ENCODE results near the gene YOD1. TPM values are rescaled to one million over a fixed set of nuclear protein-coding genes. Genes with fewer than 3 reads are reported as not detected.
A peak's percentile ranks its signal among the peaks of the same experiment; 100 is the strongest.

Gene YOD1
- total RNA-seq, 1 experiment from 2014 or later = 3.9 TPM

DNA sequence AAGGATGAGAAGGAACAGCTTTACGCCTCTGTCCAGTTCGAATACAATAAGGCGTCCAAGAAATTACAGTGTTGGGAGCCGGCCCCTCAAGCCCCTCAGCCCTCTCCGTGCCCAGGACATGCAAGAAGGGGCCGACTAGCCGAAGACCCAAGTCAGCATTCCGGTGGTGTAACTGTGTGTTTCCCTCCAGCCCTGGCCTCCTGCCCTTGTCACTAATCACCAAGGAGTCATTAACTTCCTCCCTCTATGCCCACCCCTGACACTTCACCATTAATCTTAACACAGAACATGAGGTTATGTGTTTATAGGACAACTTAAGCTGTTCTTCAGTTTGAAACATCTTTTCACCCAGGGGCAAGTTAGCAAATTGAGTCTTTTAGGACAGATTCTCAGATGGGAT is 21.2 kb upstream of the YOD1 start:
- no peak for DNase-seq (ENCODE audit: low spot score)

DNA sequence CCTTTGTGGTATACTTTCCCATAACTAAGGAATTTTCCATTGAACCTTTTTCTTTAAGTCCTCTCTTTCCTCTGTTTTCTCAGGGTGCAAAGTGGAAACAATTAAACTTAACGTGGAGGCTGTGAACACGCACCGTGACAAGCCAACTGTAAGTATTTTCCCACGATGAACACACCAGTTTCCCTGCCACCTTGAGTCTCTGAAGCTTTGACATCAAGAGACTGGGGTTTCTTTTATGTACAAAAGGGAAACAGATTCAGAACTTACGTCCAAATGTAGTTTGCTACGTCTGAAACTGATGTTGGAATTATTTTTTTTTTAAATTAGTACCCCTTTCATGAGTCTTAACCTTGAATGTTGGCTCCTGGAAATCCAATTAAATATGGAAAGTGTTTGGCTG is 20.4 kb upstream of the YOD1 start:
- no peak for DNase-seq (ENCODE audit: low spot score)

DNA sequence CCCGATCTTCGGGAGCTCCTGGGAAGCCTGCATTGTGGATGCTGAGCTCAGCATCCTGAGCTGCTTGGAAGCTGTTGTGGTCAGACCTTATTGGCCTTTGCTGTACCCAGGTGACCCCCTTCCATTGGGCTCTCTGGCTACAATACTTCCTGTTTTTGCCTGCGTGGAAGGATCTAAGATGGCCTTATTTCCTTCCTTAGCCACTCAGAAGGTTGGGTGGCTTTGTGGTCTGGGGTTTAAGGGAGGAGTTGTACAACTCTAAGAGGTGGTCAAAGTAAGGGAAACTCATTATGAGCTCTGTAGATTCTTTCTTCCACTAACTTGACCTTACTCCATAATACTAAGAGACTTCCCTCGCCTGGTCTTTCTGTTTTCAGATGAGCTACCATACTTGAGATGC is 19.8 kb upstream of the YOD1 start:
- DNase-seq (ENCODE audit: low spot score) = no peak

DNA sequence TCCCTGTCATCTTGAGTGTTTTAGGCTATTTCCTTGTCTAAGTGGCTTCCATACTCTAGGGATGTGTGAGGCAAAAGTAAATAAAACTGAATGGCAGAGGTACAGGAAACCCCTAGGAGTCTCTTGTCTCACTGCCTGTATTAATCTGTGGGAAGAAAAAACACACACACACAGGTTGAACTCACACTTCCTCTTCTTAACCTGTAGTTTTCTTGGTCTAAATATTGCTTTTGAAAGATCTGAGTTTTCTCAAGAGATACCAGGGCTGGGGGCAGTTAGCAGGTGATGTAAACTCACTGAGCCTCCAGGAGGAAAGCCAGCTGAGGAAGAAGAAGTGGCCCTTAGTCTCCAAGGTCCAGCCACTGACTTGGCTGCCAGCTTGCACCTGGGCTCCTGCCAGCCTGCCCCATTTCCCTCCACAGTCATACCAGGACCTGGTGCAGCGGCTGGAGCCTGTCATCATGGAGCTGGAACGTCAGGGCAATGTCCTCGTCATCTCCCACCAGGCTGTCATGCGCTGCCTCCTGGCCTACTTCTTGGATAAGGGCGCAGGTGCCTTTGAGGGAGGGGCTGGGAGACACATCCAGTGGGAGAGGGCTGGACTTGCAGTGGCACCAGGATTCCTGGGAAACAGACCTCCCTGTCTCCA is 19.0 kb upstream of the YOD1 start:
- DNase-seq (ENCODE audit: low spot score) = no peak

- DNase-seq (ENCODE audit: low spot score) = no peak
Observed at GRCh38 chr1:207069061-207069460, 18.1 kb upstream of the YOD1 start.

- DNase-seq (ENCODE audit: low spot score) = no peak
Observed at GRCh38 chr1:207067665-207068064, 16.7 kb upstream of the YOD1 start.

GRCh38 chr1:207067185-207067584 is 16.2 kb upstream of the YOD1 start:
- no peak for DNase-seq (ENCODE audit: low spot score)

GRCh38 chr1:207064561-207064960 is 13.6 kb upstream of the YOD1 start:
- DNase-seq (ENCODE audit: low spot score) = no peak

DNA sequence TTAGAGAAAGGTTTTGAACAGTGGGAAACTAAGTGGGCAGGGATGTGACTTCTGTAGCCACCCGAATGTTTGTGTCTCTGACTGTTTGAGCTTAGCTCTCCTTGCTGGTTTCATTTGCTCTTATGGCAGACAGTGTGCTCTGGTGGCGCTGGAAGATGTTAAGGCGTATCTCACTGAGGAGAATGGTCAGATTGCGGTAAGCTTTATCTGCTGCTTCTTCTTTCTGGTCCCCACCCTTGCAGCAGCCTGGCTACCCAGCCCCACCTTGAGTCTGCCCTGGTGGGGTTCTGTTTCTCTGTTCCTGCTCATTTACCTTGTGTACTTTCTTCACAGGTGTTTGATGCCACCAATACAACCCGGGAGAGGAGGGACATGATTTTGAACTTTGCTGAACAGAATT is 12.0 kb upstream of the YOD1 start:
- no peak for DNase-seq (ENCODE audit: low spot score)

- no peak for DNase-seq (ENCODE audit: low spot score)
Observed at GRCh38 chr1:207062058-207062457, 11.1 kb upstream of the YOD1 start.

GRCh38 chr1:207060596-207060995 is 9.6 kb upstream of the YOD1 start:
- no peak for DNase-seq (ENCODE audit: low spot score)

- DNase-seq (ENCODE audit: low spot score) = no peak
Observed at GRCh38 chr1:207059881-207060280, 8.9 kb upstream of the YOD1 start.

- no peak for DNase-seq (ENCODE audit: low spot score)
Observed at GRCh38 chr1:207058878-207059867, 8.2 kb upstream of the YOD1 start.

DNA sequence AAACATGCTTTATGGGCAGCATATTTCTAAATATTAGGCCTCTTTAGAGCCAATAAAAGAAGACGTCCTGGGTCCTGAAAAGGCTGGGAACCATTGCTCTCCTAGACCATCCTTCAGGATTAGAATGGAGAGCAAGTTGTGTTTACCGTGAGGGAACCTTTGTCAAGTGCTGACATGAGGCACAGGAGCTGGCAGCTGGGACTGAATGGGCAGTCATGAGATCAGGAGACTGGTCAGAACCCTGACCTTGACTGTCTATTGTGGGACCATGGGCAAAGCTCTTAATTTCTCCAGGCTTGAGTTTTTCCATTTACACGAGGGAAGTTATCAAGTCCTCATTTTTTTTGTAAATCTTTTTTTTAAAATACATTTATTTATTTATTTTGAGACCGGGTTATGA is 7.2 kb upstream of the YOD1 start:
- no peak for DNase-seq (ENCODE audit: low spot score)

DNA sequence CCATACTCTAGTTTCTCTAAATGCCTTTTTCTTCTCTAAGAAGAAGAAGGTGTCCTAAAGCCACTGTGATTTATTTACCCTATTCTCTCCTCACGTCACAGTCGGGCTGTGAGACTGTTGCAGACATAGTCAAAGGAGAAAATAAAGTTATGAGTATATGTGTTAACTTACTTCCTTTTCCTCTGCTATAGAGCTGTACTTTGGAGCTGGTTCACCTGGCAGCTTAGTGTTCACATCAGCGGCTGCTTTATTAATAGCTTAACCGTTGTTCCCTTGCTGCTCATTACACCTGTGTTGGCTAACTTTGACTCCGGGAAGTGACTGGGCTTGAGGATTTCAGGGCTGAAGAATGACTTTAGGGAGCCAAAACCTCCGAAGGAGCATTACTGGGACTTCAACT is 5.7 kb upstream of the YOD1 start:
- no peak for DNase-seq (ENCODE audit: low spot score)

- no peak for DNase-seq (ENCODE audit: low spot score)
Observed at GRCh38 chr1:207055386-207056001, 4.5 kb upstream of the YOD1 start.

DNA sequence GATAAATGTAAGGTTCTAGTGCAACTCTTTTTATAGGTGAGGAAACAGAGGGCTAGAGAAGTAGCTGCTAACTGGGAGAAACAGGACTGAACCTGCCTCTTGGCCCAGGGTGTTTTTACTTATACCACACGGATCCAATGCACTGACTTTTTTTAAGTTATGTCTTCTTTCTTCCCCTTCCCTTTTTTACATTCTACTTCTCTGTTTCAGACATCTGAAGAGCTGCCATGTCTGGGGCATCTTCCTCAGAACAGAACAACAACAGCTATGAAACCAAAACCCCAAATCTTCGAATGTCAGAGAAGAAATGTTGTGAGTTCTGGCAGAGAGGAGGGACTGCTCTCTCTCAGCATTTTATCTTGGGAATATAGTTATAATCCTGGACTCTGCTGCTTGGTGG is 3.5 kb upstream of the YOD1 start:
- DNase-seq (ENCODE audit: low spot score) = no peak

DNA sequence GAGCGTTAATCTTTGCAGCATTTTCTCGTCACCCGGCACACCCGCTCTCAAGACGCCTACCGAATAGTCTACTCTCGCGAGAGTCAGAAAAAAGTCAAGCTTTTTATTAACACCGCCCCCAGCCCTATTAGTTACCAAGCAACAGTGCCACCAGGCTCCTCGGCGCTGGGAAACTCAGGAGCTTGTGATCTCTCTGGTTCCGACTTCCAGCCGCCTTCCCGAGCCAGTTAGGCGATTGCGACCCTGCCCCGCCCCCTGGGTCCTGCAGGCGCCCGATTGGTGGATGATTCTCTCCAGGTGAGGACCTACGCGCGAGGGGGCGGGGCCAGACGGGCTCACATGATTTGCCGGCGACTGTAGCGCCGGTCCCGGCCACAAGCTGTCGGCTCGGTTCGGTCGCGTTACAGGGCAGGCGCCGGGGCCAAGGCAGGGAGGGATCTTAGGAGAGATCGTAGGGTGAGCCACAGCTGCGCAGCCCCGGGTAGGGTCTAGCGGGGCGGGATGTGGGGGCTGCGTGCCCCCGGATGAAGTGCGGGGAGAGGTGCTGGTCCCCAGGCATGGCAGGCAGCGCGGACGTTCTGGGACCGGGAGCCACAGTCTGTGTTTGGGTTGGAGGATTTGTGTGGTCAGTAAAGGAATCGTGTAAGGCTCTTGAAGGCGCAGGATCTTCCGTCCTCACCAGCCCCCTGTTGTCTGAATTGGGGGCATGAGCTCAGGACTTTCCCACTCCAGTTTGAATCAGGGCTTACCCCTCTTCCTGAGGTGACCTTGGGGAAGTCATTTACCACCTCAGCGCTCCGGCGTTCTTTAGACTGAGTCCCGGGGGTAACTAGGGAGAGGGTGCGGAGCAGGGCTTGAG is 2.1 kb upstream of the YOD1 start, which contains the start of gene PFKFB2:
Gene PFKFB2 (plus strand): TSS at position 365 of the 859 bp plus-strand sequence. CDS start 1,443 bp downstream, outside the sequence.
- DNase-seq (ENCODE audit: low spot score) = peak; percentile 97

DNA sequence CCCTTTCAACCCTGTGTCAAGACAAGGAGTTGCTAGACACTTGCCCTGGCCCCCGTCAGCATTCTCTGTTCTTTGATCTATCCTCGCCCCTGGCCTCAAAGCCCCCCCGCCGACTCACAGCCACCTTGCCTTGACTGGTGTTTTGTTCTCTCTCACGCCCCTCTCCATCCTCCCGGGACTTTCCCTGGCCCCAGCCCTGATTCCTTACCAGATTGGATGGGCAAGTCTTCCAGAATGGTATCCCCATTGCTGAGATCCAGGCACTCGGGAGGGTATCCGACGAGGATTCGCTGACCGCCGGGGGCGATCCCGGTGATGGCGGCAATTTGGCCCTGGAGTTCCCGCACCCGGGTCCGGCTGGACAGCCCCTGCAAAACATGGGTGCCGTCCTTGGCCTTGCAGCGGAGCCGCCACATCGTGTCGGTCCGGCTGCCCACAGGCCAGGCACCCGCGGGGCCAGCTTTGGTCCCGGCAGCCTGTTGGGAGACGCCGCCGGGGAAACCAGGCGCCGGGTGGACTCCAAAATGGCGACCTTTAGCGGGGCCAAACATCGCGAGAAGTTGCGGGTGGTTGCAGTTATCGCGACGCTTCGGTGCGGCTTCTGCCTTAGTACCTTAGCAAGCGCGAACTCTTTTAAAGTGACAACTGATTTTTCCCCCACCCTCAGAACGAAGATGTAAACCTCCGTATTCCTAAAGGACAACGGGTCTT is 373 bp downstream of the YOD1 start:
- peak; percentile 83 for DNase-seq (ENCODE audit: low spot score)

- DNase-seq (ENCODE audit: low spot score) = peak; percentile 32
Observed at GRCh38 chr1:207049974-207050391, 1.0 kb downstream of the YOD1 start.

DNA sequence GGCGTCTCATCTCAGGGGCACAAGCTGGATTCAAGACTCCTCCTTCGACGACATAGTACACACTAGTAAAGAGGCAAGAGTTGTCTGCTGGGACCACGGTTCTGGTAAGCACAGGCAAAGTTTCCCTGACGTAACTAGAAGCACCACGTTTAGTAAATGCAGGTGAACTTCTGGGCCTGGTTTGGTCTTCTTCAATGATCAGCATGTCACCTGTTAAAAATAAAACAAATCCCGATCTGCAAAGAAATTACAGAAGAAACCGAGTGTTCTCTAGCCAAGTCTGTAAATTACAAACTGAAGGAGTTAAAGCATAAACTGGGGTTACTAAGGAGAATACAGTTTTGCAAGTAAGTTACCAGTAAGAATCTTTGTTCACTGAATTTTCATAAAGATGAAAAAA is 1.5 kb downstream of the YOD1 start:
- DNase-seq (ENCODE audit: low spot score) = no peak
